ENCODE results near the gene REV3L.

REV3L gene

GRCh38 chr6:111417946-111418345 is 65.1 kb downstream of the REV3L start:
- Histone ChIP-seq H3K9ac (ENCODE audit: low read depth, low read length) (no peak overlapping the region), H3K27me3 (ENCODE audit: control insufficient read depth, insufficient read depth, low read length) (no peaks in the 10 kb centered on the region), H3K9me3 (replicated peaks; ENCODE audit: low read length) (no peaks in the 10 kb centered on the region), H3K4me3 (ENCODE audit: low read length) (no peak overlapping the region), H3K4me2 (ENCODE audit: low read length) (peak overlapping the region; percentile 40), H3K4me1 (ENCODE audit: control insufficient read depth, insufficient read depth, low read length) (peaks cover 39% of the 10 kb centered on the region), H3K36me3 (ENCODE audit: insufficient read depth, low read length) (peaks cover 7% of the 10 kb centered on the region)

GRCh38 chr6:111417181-111417585 is 65.8 kb downstream of the REV3L start:
- Histone ChIP-seq H3K9ac (ENCODE audit: low read depth, low read length) (no peak overlapping the region), H3K4me3 (ENCODE audit: low read length) (peak overlapping the region; percentile 32)

GRCh38 chr6:111416529-111416928 is 66.5 kb downstream of the REV3L start:
- Histone ChIP-seq H3K36me3 (ENCODE audit: insufficient read depth, low read length) (peaks cover 7% of the 10 kb centered on the region), H3K4me1 (ENCODE audit: control insufficient read depth, insufficient read depth, low read length) (peaks cover 35% of the 10 kb centered on the region), H3K27me3 (ENCODE audit: control insufficient read depth, insufficient read depth, low read length) (no peaks in the 10 kb centered on the region), H3K4me3 (ENCODE audit: low read length) (no peak overlapping the region), H3K9ac (ENCODE audit: low read depth, low read length) (no peak overlapping the region), H3K9me3 (replicated peaks; ENCODE audit: low read length) (no peaks in the 10 kb centered on the region), H3K4me2 (ENCODE audit: low read length) (no peak overlapping the region)

More at GRCh38 chr6:111417181-111417585, 65.8 kb downstream of the REV3L start:
- no peaks in the 10 kb centered on the region for H3K9me3 ChIP-seq (replicated peaks; ENCODE audit: low read length)
- H3K27me3 ChIP-seq (ENCODE audit: control insufficient read depth, insufficient read depth, low read length), result no peaks in the 10 kb centered on the region
- H3K36me3 ChIP-seq (ENCODE audit: insufficient read depth, low read length), result peaks cover 7% of the 10 kb centered on the region
- H3K4me2 ChIP-seq (ENCODE audit: low read length), result peak overlapping the region; percentile 62
- H3K4me1 ChIP-seq (ENCODE audit: control insufficient read depth, insufficient read depth, low read length), result peaks cover 35% of the 10 kb centered on the region

- Histone ChIP-seq H3K4me3 (ENCODE audit: low read length) (no peak overlapping the region), H3K9me3 (replicated peaks; ENCODE audit: low read length) (no peaks in the 10 kb centered on the region), H3K4me2 (ENCODE audit: low read length) (no peak overlapping the region), H3K36me3 (ENCODE audit: insufficient read depth, low read length) (peaks cover 21% of the 10 kb centered on the region), H3K4me1 (ENCODE audit: control insufficient read depth, insufficient read depth, low read length) (peaks cover 32% of the 10 kb centered on the region), H3K27me3 (ENCODE audit: control insufficient read depth, insufficient read depth, low read length) (no peaks in the 10 kb centered on the region), H3K9ac (ENCODE audit: low read depth, low read length) (no peak overlapping the region)
Measured at GRCh38 chr6:111414373-111414772, 68.6 kb downstream of the REV3L start.

GRCh38 chr6:111411978-111412566 is 70.9 kb downstream of the REV3L start:
- Histone ChIP-seq H3K36me3 (ENCODE audit: insufficient read depth, low read length) (peaks cover 21% of the 10 kb centered on the region), H3K4me1 (ENCODE audit: control insufficient read depth, insufficient read depth, low read length) (peaks cover 10% of the 10 kb centered on the region), H3K4me2 (ENCODE audit: low read length) (no peak overlapping the region), H3K9me3 (replicated peaks; ENCODE audit: low read length) (no peaks in the 10 kb centered on the region), H3K4me3 (ENCODE audit: low read length) (no peak overlapping the region), H3K9ac (ENCODE audit: low read depth, low read length) (no peak overlapping the region), H3K27me3 (ENCODE audit: control insufficient read depth, insufficient read depth, low read length) (no peaks in the 10 kb centered on the region)

- no peaks in the 10 kb centered on the region for H3K4me1 ChIP-seq (ENCODE audit: control insufficient read depth, insufficient read depth, low read length)
- no peaks in the 10 kb centered on the region for H3K9me3 ChIP-seq (replicated peaks; ENCODE audit: low read length)
- no peaks in the 10 kb centered on the region for H3K27me3 ChIP-seq (ENCODE audit: control insufficient read depth, insufficient read depth, low read length)
- no peak overlapping the region for H3K4me3 ChIP-seq (ENCODE audit: low read length)
- peaks cover 21% of the 10 kb centered on the region for H3K36me3 ChIP-seq (ENCODE audit: insufficient read depth, low read length)
- H3K4me2 ChIP-seq (ENCODE audit: low read length), result no peak overlapping the region
- no peak overlapping the region for H3K9ac ChIP-seq (ENCODE audit: low read depth, low read length)
Measured at GRCh38 chr6:111411046-111411445, 72.0 kb downstream of the REV3L start.

GRCh38 chr6:111410371-111410770 is 72.6 kb downstream of the REV3L start:
- no peak overlapping the region for H3K4me2 ChIP-seq (ENCODE audit: low read length)
- H3K9me3 ChIP-seq (replicated peaks; ENCODE audit: low read length), result no peaks in the 10 kb centered on the region
- H3K4me1 ChIP-seq (ENCODE audit: control insufficient read depth, insufficient read depth, low read length), result no peaks in the 10 kb centered on the region
- no peak overlapping the region for H3K4me3 ChIP-seq (ENCODE audit: low read length)
- no peak overlapping the region for H3K9ac ChIP-seq (ENCODE audit: low read depth, low read length)
- H3K27me3 ChIP-seq (ENCODE audit: control insufficient read depth, insufficient read depth, low read length), result no peaks in the 10 kb centered on the region
- H3K36me3 ChIP-seq (ENCODE audit: insufficient read depth, low read length), result peaks cover 18% of the 10 kb centered on the region

- Histone ChIP-seq H3K4me1 (ENCODE audit: control insufficient read depth, insufficient read depth, low read length) (no peaks in the 10 kb centered on the region), H3K9ac (ENCODE audit: low read depth, low read length) (no peak overlapping the region), H3K36me3 (ENCODE audit: insufficient read depth, low read length) (peaks cover 20% of the 10 kb centered on the region), H3K4me2 (ENCODE audit: low read length) (no peak overlapping the region), H3K9me3 (replicated peaks; ENCODE audit: low read length) (no peaks in the 10 kb centered on the region), H3K4me3 (ENCODE audit: low read length) (no peak overlapping the region), H3K27me3 (ENCODE audit: control insufficient read depth, insufficient read depth, low read length) (no peaks in the 10 kb centered on the region)
Measured at GRCh38 chr6:111409430-111409829, 73.6 kb downstream of the REV3L start.

- H3K9ac ChIP-seq (ENCODE audit: low read depth, low read length), result no peak overlapping the region
- no peak overlapping the region for H3K4me3 ChIP-seq (ENCODE audit: low read length)
- H3K4me1 ChIP-seq (ENCODE audit: control insufficient read depth, insufficient read depth, low read length), result no peaks in the 10 kb centered on the region
- no peaks in the 10 kb centered on the region for H3K9me3 ChIP-seq (replicated peaks; ENCODE audit: low read length)
- H3K36me3 ChIP-seq (ENCODE audit: insufficient read depth, low read length), result peaks cover 35% of the 10 kb centered on the region
- H3K27me3 ChIP-seq (ENCODE audit: control insufficient read depth, insufficient read depth, low read length), result no peaks in the 10 kb centered on the region
- no peak overlapping the region for H3K4me2 ChIP-seq (ENCODE audit: low read length)
Measured at GRCh38 chr6:111407686-111408085, 75.3 kb downstream of the REV3L start.

- Histone ChIP-seq H3K4me2 (ENCODE audit: low read length) (no peak overlapping the region), H3K9me3 (replicated peaks; ENCODE audit: low read length) (no peaks in the 10 kb centered on the region), H3K4me3 (ENCODE audit: low read length) (no peak overlapping the region), H3K27me3 (ENCODE audit: control insufficient read depth, insufficient read depth, low read length) (no peaks in the 10 kb centered on the region), H3K4me1 (ENCODE audit: control insufficient read depth, insufficient read depth, low read length) (no peaks in the 10 kb centered on the region), H3K36me3 (ENCODE audit: insufficient read depth, low read length) (peaks cover 38% of the 10 kb centered on the region), H3K9ac (ENCODE audit: low read depth, low read length) (no peak overlapping the region)
Measured at GRCh38 chr6:111406200-111406721, 76.8 kb downstream of the REV3L start.

GRCh38 chr6:111403388-111403787 is 79.6 kb downstream of the REV3L start:
- Histone ChIP-seq H3K4me1 (ENCODE audit: control insufficient read depth, insufficient read depth, low read length) (no peaks in the 10 kb centered on the region), H3K36me3 (ENCODE audit: insufficient read depth, low read length) (peaks cover 23% of the 10 kb centered on the region), H3K27me3 (ENCODE audit: control insufficient read depth, insufficient read depth, low read length) (no peaks in the 10 kb centered on the region), H3K9ac (ENCODE audit: low read depth, low read length) (no peak overlapping the region), H3K9me3 (replicated peaks; ENCODE audit: low read length) (no peaks in the 10 kb centered on the region), H3K4me2 (ENCODE audit: low read length) (no peak overlapping the region), H3K4me3 (ENCODE audit: low read length) (no peak overlapping the region)

- Histone ChIP-seq H3K36me3 (ENCODE audit: insufficient read depth, low read length) (peaks cover 26% of the 10 kb centered on the region), H3K9me3 (replicated peaks; ENCODE audit: low read length) (no peaks in the 10 kb centered on the region), H3K9ac (ENCODE audit: low read depth, low read length) (no peak overlapping the region), H3K4me2 (ENCODE audit: low read length) (no peak overlapping the region), H3K27me3 (ENCODE audit: control insufficient read depth, insufficient read depth, low read length) (no peaks in the 10 kb centered on the region), H3K4me1 (ENCODE audit: control insufficient read depth, insufficient read depth, low read length) (no peaks in the 10 kb centered on the region), H3K4me3 (ENCODE audit: low read length) (no peak overlapping the region)
Measured at GRCh38 chr6:111399626-111400025, 83.4 kb downstream of the REV3L start.
